Activated CD4-positive, alpha-beta T cell treated with anti-CD3 and anti-CD28 coated beads, Interleukin-10, Interleukin-2, amounts not matched to agents 100 ng/mL and 50 ng/mL, durations not matched to agents 16 hours and 8 hours (primary cell): ENCODE data around the gene TMA16.
"Not testable (repeated sequence)": the region's sequence is repeated elsewhere in the genome, so short reads cannot be mapped to it uniquely, and the experiment has no call there.

Experiments
- DNase-seq: peaks from one replicate; pipeline ENCODE4 v3.0.0-alpha.2; 2020

TMA16 gene

DNA sequence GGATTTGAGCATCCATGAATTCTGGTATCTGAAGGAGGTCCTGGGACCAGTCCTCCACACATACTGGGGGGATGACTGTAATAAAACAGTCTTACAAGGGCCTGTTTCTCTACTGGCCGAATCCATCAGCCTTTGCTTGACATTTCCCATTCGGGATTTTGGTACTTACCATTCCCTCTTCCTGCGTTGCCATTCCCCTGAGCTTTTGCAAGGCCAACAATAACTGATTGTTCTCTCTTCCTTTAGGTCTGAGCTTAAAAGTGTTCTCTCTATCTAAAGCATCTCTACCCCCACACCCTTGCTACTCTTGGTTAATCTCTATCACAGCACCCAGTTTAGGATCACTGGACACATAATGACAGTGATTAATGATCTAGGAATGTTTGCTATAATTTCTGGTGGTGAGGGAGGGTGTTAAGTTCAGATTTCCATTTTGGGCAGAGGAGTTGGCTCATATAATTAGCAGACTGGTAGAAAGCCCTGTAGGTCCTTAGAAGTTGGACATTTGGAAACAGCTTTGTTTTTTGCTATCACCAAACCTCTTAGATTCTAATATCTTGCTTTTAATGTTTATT is 29.4 kb downstream of the TMA16 start:
- DNase-seq, result no peak

DNA sequence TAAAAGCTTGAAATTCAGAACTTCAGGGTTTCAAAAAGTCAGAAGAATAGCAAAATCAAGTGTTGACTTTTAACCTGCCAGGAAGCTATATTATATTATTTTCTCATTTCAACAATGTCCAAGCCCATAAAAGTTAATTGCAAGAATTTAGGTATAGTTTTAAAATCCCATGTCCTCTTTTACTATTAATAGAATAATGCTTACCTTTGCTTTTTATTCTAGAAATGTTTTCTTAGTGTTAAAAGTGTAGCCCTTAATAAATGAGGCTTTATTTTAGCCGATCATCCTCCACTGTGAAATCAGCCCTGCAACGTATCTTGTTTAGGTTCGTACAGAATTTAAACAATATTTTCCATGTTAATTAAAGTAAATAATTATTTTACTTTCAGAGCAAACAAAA is 31.5 kb downstream of the TMA16 start:
- no peak for DNase-seq

DNA sequence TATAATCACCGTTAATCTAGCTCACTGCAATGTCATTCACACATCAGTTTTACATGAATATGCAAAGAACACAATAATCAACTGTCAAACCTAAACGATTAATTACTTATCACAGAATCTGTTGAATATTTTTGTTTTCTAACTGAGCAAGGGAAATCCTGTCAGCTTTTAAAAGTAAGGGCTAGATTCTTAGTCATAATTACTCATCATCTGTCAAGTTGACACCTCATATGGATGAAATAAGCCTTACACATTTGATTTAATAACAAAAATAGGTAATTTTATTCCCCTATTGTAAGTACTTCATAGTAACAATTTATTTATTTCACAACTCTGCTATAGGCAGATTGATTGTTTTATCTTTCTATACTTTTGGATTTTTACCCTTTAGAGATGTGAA is 32.7 kb downstream of the TMA16 start:
- no peak for DNase-seq

DNA sequence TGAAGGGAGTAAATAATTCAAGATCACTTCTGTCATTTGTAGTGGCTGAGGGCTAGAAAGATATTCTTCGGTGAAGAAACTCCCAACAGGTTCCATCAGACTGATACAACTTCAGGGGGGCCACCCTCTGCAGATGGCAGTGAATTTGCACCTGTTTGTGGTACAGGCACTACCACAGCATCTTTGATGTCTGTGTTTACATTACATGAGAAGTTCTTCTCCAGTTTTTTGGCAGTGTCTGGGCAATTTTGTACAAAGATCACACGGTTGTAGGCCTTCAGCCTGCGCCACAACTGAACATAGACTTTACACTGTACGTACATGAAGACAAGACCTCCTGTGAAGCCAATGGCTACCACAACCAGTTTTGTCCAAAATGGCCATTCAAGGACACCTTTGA is 34.2 kb downstream of the TMA16 start:
- no peak for DNase-seq

DNA sequence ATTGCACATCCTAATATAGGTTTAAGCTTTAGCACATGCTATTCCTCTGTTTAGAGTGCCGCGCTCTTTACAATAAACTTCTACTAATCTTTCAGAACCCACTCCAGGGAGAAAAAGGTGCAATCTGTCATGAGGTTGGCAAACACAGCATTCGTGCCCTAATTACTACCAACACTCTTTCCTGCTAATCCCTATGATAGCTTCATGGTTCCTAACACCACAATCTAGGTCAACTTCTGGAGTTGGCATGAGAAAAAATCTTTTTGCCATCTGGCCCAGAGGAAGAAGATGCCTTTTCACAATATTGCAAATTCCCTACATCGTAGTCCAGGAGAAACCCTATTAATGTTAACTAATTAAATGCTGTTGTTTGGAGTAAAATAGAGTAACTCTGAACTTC is 39.6 kb downstream of the TMA16 start:
- no peak for DNase-seq

DNA sequence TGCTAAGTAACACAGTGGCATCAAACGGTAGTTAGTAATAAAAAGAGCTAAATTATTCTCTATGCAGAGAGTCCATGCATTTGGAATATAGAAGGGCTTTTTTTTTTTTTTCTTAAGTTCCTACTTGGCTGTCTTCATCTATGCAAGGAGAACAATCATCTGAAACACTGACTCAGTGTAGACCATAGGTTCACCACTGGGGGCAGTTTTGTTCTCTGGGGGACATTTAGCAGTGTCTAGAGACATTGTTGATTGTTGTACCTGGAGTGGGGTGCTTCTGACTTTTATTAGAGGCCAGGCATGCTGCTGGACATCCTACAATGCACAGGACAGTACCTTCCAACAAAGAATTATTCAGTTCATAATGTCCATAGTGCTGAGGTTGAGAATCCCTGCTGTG is 41.2 kb downstream of the TMA16 start:
- DNase-seq, result no peak

DNA sequence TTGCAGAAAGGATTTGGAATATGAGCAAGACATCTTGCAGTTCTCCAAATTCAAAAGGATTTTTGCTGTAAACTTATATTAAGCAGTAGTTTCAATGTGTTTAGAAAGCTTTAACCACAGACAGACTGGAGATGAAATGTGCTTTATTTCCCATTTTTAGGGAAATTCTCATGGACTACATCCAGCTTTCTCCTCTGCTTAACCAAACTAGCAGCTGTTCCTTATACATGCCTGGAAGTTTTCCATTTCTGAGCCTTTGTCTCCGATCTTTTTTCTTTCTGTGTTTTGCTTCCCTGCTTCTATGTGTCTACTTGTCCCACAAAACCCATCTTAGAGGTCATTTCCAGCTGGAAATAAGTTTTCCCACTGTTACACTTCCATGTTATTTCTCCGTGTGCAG is 41.6 kb downstream of the TMA16 start:
- no peak for DNase-seq

DNA sequence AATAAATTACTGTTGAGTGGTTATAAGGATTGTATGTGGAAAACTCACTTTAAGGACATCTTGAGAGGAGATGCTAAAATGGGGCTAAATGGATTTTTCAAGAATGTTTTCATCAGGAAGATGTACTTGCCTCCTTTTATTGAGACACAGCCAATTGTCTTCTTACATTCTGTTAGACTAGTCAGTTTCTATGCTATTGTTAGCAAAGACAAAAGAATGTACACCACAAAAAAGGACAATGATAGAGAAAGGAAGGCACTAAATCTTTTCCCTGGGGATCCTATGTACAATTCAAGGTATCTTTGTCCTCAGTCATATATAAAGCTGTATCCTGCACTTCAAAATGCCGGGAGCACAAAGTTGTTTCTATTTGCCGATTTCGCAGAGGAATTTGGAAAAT is 42.6 kb downstream of the TMA16 start:
- DNase-seq, result no peak

DNA sequence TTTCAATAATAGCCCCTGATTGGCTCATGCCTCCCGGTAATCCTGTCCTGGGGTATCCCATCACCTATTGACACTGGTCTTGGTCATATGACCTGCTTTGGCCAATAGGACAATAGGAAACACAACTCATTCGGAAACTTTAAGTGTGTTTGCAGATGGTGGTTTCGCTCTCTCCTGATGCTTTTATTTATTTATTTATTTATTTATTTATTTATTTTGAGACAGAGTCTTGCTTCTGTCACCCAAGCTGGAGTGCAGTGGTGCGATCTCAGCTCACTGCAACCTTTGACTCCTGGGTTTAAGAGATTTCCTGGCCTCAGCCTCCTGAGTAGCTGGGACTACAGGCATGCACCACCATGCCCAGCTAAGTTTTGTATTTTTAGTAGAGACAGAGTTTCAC is 44.3 kb downstream of the TMA16 start:
- not testable (repeated sequence) for DNase-seq

DNA sequence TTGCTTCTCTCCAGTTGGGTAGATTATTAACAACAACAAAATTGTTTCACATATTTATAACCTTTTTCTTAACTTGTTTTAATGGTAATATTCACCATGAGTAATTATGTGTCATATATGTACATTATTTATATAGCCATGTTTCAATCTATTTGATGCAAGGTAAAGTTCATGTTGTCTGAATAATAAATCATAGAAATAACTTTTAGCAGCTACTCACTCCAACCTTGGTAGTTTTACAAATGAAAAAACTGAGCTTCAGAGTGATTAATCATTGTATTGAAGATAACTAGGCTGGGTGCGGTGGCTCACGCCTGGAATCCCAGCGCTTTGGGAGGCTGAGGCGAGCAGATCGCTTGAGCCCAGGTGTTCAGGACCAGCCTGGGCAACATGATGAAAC is 46.0 kb downstream of the TMA16 start:
- no peak for DNase-seq

DNA sequence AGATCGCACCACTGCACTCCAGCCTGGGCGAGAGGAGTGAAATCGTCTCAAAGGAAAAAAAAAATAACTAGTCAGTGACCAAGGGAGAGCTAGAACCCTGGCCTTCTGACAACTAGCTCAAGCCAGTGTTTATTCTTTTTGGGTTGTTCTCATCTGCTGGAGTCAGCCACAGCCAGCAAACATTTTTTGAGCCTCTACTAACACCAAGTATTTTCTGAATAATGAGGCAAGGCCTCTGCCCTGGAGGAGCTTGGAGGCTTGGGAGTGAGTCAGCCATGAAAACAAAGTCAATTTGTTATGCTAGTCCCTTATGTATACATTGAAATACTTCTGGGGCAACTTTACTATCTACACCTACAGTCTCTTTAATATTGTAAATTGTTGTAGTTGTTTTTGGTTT is 46.5 kb downstream of the TMA16 start:
- no peak for DNase-seq

DNA sequence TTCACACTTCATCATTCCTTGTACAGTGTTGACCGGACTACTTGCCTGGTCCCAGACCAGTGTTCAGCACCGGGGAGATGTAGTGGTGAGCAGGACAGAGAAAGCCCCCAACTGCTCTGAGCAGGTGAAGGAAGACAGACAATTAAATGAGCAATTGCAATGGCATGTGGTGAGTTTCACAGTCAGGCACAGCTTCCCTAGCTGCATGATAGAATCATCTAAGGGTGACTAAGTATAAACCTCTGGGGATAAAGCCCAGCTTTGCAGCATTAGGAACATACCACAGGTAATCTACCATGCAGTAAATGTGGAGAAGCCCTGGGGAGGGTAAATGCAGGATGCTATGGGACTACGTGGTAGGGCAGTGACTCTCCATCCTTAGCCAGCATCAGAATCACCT is 47.8 kb downstream of the TMA16 start:
- no peak for DNase-seq

DNA sequence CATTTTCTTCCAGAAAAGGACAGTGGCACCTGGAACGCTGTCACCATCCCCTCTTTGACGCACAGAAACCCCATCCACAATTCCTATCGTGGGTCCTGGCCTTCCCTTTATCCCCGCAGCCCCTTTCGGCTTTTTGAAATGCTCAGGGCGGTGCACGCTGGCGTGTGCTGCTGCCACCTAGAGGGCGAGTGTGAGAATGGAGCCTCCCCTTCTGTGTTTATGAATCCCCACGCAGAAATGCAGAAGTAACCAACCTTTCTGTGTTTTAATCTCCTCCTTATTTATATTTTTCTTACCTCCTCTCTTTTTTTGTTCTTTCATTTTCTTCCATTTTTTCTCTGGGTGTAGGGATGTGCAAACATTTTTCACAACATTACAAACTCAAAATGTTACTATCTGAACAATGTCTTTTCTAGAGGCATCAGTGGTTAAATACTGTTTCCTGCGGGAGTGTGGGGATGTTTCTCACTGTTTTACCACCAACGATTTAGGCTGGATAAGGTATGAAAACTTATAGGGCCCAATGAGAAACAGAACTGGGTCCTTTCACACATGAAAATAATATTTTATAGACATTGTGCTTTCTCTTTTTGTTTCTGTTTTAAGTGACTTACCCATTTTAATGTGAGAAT is 50.0 kb downstream of the TMA16 start:
- peak; percentile 68 for DNase-seq

DNA sequence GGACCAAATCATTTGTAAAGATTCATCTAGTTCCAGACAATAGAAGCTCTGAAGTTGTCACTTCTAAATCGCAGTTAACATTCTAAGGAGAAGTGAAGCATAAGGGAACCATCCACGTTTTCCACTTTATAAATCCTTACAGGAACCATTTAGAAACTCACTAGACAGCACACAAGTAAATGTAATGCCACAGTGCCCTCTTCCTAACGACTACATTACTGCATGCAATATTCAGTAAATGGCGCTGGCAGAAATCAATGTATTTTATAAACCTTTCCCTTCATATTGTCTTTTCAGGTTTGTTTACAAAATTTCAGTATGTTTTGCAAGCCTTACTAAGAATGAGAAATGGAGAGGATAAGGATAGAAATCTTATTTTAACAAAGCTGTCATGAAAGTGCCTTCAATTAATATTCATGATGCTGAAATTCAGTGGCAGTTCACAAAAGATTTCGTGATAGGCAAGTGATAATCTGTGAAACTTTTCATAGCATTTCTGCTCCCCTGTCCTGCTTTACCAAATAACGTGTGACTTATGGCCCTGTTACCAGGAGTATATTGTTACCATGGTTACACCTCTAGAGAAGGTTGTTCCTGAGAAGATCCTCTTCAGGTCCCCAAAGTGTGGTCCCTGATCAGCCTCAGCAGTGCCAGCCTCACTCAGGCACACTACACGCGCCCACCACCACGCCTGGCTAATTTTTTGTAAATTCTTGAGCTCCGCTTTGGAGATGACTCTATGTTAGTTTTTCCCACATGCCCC is 54.2 kb downstream of the TMA16 start:
- peak; percentile 43 for DNase-seq

DNA sequence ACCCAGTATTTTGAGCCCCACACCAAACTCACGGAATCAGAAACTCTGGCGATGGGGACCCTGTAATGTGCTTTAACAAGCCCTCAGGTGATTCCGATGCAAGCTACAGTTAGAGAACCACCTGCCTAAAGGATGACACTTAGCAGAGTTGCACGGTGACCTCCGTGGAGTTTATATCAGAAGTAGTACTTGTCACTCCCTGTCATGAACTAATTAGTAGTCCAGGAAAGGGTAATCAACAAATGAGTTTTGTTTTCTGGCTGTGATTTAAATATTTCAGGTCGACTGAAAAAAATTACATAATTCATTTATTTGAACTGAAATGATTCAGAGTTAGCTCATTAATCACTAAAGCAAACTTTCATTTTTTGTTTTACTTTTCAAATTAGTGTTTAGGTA is 56.4 kb downstream of the TMA16 start:
- DNase-seq, result no peak

DNA sequence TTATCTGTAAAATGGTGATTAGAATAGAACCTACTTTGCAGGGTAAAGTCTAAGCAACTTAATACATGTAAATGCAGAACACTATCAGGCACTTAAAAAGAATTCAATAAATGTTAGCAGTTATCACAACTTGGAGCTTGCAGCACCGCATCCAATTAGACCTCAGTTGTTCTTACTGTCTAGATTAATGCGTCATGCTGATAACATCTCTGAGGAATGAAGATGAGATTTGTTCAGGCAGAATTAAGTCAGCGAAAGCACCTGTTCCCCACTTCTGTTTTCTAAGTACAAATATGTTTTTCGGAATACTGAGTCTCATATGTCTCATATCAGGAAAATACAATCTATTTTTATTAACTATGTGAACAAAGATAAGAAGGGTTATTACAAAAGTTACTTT is 58.7 kb downstream of the TMA16 start:
- DNase-seq, result no peak

DNA sequence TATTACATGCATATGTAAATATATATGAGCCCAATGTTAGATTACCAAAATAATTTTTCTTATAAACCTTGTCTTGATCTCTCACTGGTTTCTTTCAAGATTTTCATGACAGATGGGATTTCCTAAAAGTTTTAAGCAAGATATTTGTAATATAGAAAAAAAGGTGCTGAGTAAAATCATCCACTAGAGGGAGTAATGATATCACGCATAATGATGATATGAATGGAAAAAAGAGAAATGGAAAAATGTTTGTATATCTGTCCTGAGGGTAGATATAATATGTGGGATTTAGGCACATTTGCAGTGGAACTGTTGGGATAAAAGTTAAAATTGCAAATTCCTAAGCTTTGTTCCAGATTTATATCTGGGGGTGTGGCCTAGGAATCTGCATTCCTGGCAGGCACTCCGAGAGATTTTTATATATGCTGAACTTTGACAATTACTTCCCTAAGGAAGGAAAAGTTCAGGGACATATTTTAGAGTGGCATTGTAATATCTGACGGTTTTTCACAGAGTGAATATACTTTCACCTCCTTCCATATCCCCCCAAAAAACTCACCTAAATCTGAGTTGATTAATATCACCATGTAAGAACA is 60.5 kb downstream of the TMA16 start:
- peak; percentile 8 for DNase-seq

DNA sequence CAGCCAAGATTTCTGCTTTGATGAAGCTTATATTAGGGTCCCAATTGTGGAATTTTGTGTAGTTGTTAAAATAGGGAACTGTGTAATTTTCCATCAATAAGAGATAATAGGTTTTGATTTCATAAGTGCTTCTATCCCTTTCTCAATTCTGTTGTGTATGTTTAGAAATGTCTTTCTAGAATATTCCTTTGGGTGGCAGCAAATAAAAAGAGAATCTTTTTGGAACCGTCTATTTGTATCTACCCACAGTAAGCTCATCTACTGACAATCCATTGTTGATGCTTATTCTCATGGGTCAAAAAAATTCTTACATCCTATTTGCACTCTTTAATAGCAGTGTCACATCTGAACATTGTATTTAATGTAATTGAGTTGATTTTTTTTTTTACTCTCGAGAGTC is 61.7 kb downstream of the TMA16 start:
- DNase-seq, result no peak

DNA sequence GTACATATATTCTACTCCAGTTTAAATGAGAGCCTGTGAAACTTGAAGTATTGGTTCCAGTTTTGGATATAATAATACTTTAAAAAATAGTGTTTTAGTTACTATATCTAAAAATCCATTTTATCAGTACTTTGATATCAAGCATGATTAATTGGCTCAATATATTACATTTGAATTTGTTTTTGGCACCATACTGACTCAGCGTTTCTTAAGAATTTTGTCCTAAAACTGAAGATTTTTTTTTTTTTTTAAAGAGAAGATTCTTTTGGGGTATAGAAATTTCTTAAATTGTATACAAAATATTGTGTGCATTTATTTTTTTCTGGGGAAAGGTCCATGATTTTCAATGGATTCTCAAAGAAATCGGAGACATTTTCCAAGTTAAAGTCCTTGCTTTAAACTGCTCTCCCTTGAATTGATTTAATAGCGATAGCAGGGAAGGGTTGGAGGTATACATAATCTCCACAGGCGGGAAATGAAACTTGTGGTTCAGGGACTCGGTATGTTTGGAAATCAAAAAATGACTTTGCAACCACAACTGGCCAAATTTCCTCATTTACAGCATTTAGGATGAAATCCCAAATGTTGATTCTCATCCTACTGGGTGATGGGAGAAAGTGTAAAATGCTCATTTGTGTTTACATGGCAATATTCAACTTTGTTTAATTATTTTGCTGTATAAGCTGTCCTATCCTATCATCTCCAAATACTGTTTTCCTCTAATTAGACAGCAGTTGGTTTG is 62.3 kb downstream of the TMA16 start:
- no peak for DNase-seq

DNA sequence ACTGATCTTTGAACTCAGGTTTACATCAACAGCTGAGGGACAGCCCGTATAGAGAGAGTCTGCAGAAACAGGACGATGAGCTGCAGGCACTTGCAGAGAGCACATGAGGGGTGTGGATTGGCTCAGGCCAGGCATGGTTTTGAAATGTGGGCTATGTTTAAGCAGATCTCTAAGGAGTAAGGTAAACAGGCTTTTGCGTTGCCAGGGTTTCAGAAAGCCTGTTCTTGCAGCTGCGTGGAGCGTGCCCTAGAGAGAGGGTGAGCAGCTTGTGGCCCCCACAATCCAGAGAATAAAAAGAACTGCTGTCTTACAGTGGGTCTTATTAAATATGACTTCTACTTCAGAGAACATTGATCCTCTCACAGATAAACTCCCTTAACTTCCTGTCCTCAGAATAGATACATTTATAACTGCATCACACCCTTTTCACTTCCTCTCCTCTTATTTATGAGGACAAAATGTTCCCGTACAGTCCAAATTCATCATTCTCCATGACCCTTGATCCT is 64.1 kb downstream of the TMA16 start:
- DNase-seq, result no peak

DNA sequence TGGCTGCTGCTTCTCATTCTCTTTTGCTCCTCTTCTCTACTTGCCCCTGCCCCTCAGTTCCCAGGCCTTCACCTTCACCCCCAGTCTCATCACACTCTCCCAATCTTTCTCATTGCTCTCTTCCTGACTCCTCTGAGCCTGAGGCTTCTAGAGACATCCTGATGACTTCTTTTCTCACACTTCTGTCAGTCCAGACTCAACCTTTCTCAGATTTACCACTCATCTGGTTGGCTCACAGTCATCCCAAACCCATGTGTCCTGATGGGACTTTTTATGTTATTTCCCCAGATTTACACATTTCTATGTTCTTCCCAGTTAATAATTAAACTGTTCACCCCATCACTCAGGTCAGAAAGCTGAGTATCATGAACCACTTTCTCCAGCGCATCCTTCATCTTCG is 68.0 kb downstream of the TMA16 start:
- no peak for DNase-seq

DNA sequence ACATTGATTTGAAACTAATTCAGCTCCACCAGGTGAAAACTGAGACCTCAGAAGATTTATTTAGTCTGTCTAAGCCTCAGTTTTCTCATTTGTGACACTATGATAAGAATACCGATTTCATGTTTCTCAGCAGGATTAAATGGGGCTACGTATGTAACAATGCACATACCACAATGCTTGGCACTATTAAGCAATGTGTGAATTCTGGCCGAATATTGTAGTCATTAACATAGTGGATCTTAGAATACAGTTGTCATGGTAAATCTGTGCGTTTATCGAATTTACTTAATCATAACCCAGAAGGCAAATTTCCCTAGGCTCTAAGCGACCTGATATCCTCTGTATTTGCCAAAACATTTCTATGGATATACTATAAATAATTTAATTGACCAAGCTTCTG is 69.1 kb downstream of the TMA16 start:
- DNase-seq, result no peak

DNA sequence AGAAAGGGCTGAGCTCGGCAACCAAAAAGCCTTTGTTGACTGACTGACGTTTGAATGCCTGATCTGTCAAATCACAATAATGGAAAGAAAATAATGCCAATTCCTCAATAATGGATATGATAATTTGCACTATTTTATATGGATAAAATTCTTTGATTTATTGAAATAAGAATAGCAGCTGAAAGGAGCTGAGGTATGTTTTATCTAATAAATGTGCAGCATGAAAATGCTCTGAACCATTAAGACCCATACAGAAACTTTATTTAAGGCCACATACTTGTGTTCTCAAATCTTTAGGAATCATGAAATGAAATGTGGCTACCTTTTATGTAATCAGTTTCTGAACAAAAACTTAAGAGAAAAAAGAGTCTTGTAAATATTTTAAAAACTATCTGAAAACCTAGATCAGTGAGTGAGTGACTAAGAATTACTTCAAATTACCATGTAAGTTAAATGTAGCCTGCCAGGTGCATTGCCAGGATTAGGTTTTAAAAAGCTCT is 69.8 kb downstream of the TMA16 start:
- no peak for DNase-seq
